ENCODE results near the gene STXBP4. TPM values are rescaled to one million over a fixed set of nuclear protein-coding genes. Genes with fewer than 3 reads are reported as not detected.

STXBP4 gene
- total RNA-seq, 1 experiment from 2014 or later = 16.8 TPM

DNA sequence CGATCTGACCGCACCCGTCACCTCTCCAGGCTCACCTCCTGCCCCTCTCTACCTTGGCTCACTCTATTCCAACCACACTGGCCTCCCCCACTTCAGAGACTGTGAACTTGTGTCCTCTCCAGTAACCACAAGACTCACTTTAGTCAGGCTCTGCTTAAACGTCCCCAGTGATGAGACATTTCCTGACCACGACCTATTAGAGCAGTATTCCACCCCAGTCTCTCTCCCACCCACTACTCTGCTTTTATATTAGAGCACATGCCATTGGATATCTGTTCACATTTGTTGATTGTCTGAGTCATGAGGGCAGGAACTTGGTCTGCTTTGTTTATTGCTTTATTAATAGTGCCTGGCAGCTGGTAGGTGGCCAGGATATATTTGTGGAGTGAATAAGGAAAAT lies 20.2 kb upstream of the STXBP4 start:
- peaks cover 24% of the 10 kb centered on the region for H3K36me3 Mint-ChIP-seq (ENCODE audit: insufficient read depth, unreplicated experiment)
- CTCF ChIA-PET = no interaction called here

DNA sequence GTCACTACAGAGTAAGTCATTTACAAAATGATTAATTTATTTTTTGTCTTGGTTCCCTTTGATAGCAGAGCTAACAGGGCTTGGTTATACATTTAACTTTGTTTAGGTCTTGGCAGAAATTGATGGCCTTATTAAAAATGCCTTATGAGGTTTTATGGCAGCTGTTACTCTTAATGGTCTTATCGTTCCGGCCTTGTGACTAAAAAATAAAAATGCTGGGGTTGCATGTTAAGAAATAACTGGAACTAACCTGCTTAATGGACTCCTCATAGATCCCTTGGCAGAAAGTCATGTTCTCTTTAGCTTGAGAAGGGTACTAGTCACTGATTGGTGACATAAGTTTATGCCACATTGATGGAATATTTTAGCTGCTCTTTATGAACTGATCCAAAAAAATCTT lies 18.4 kb upstream of the STXBP4 start:
- CTCF ChIA-PET = no interaction called here
- Mint-ChIP-seq H3K4me3 (ENCODE audit: unreplicated experiment) (no peak overlapping the region), H3K36me3 (ENCODE audit: insufficient read depth, unreplicated experiment) (peaks cover 24% of the 10 kb centered on the region), H3K27me3 (ENCODE audit: insufficient read depth, unreplicated experiment) (no peaks in the 10 kb centered on the region), H3K4me1 (ENCODE audit: low read depth, unreplicated experiment) (peaks cover 11% of the 10 kb centered on the region), H3K9me3 (ENCODE audit: unreplicated experiment) (no peaks in the 10 kb centered on the region), H3K27ac (ENCODE audit: unreplicated experiment) (no peak overlapping the region)
- intact Hi-C loops (cut with micrococcal nuclease; ENCODE audit: unreplicated experiment) = no loop called here
- POLR2A ChIA-PET = no interaction called here
- H3K9me3 ChIP-seq = no peaks in the 10 kb centered on the region
- H3K4me1 ChIP-seq = no peaks in the 10 kb centered on the region
- peaks cover 1% of the 10 kb centered on the region; the same call in 1 of the 2 replicates for H3K36me3 ChIP-seq (ENCODE audit: control insufficient read depth, insufficient read depth, low read length)
- no TSS peak for BruUV-seq (replicated peaks)
- DNase-seq = no peak
- H3K4me3 ChIP-seq (ENCODE audit: low read depth, low read length) = no peak overlapping the region
- no peak for TF ChIP-seq CTCF (IDR thresholded peaks at IDR 0.05; ENCODE audit: insufficient read depth in 1 of 2, low read depth in 1 of 2, low read length in 1 of 2, severe bottlenecking in 1 of 2, unreplicated experiment in 1 of 2)
- H3K27me3 ChIP-seq (replicated peaks; ENCODE audit: control insufficient read depth, insufficient read depth, low read length) = no peaks in the 10 kb centered on the region

More for the DNA sequence above, 20.2 kb upstream of the STXBP4 start:
- Histone ChIP-seq H3K27me3 (replicated peaks; ENCODE audit: control insufficient read depth, insufficient read depth, low read length) (no peaks in the 10 kb centered on the region), H3K4me1 (no peaks in the 10 kb centered on the region), H3K9me3 (no peaks in the 10 kb centered on the region), H3K4me3 (ENCODE audit: low read depth, low read length) (no peak overlapping the region), H3K36me3 (ENCODE audit: control insufficient read depth, insufficient read depth, low read length) (peaks cover 1% of the 10 kb centered on the region; the same call in 1 of the 2 replicates)
- no peaks in the 10 kb centered on the region for H3K9me3 Mint-ChIP-seq (ENCODE audit: unreplicated experiment)
- H3K27ac Mint-ChIP-seq (ENCODE audit: unreplicated experiment) = no peak overlapping the region
- BruUV-seq (replicated peaks) = no TSS peak
- no peak for DNase-seq
- TF ChIP-seq CTCF (IDR thresholded peaks at IDR 0.05; ENCODE audit: insufficient read depth in 1 of 2, low read depth in 1 of 2, low read length in 1 of 2, severe bottlenecking in 1 of 2, unreplicated experiment in 1 of 2) = no peak
- POLR2A ChIA-PET = interaction anchor here (0.6 kb wide), 1 partner anchor 25 kb away, joined by 3 read pairs; no protein-coding TSS in a partner anchor
- intact Hi-C loops (cut with micrococcal nuclease; ENCODE audit: unreplicated experiment) = no loop called here
- no peak overlapping the region for H3K4me3 Mint-ChIP-seq (ENCODE audit: unreplicated experiment)
- peaks cover 11% of the 10 kb centered on the region for H3K4me1 Mint-ChIP-seq (ENCODE audit: low read depth, unreplicated experiment)
- no peaks in the 10 kb centered on the region for H3K27me3 Mint-ChIP-seq (ENCODE audit: insufficient read depth, unreplicated experiment)

DNA sequence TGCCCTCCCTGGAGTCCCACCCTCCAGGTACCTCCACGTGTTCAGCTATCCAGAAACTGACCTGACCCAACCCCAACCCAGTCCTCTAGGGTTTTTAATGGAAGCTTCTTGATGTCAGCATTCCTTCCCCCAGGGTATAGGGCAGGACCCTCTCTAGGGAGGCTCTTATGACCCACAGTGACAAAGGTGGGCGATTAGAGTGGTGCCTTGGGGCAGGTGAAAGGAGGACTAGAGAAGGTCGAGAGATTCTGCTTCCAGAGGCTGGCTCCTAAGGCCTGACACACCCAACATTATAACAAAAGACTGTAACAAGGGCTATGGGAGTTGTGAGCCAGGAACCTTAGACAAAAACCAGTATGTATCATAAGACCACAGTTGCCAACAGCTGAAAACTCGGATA lies 17.3 kb upstream of the STXBP4 start:
- no peak for DNase-seq
- peaks cover 24% of the 10 kb centered on the region for H3K36me3 Mint-ChIP-seq (ENCODE audit: insufficient read depth, unreplicated experiment)
- no peak overlapping the region for H3K4me3 ChIP-seq (ENCODE audit: low read depth, low read length)
- intact Hi-C loops (cut with micrococcal nuclease; ENCODE audit: unreplicated experiment) = no loop called here
- peaks cover 1% of the 10 kb centered on the region; the same call in 1 of the 2 replicates for H3K36me3 ChIP-seq (ENCODE audit: control insufficient read depth, insufficient read depth, low read length)
- H3K9me3 ChIP-seq = no peaks in the 10 kb centered on the region
- ChIA-PET POLR2A (no interaction called here), CTCF (no interaction called here)
- no peak overlapping the region for H3K4me3 Mint-ChIP-seq (ENCODE audit: unreplicated experiment)
- peaks cover 11% of the 10 kb centered on the region for H3K4me1 Mint-ChIP-seq (ENCODE audit: low read depth, unreplicated experiment)
- no peak overlapping the region for H3K27ac Mint-ChIP-seq (ENCODE audit: unreplicated experiment)
- no TSS peak for BruUV-seq (replicated peaks)
- H3K27me3 ChIP-seq (replicated peaks; ENCODE audit: control insufficient read depth, insufficient read depth, low read length) = no peaks in the 10 kb centered on the region
- H3K9me3 Mint-ChIP-seq (ENCODE audit: unreplicated experiment) = no peaks in the 10 kb centered on the region
- no peaks in the 10 kb centered on the region for H3K27me3 Mint-ChIP-seq (ENCODE audit: insufficient read depth, unreplicated experiment)
- no peaks in the 10 kb centered on the region for H3K4me1 ChIP-seq
- TF ChIP-seq CTCF (IDR thresholded peaks at IDR 0.05; ENCODE audit: insufficient read depth in 1 of 2, low read depth in 1 of 2, low read length in 1 of 2, severe bottlenecking in 1 of 2, unreplicated experiment in 1 of 2) = no peak

All from Caco-2 (cell line).